ENCODE data around the gene MYADM.

The MYADM gene

GRCh38 chr19:53884256-53884655 is 16.6 kb downstream of the MYADM start:
- H3K4me3 ChIP-seq (replicated peaks; ENCODE audit: insufficient read depth, low read length): no peak overlapping the region
- peaks cover 40% of the 10 kb centered on the region for H3K27me3 ChIP-seq (ENCODE audit: insufficient read depth, poor library complexity, severe bottlenecking)
- no peak overlapping the region for H3K27ac ChIP-seq (replicated peaks)
- no peak for DNase-seq (ENCODE audit: low read depth in 1 of 2, low spot score in 1 of 2)
- TF ChIP-seq, protein P1, sequence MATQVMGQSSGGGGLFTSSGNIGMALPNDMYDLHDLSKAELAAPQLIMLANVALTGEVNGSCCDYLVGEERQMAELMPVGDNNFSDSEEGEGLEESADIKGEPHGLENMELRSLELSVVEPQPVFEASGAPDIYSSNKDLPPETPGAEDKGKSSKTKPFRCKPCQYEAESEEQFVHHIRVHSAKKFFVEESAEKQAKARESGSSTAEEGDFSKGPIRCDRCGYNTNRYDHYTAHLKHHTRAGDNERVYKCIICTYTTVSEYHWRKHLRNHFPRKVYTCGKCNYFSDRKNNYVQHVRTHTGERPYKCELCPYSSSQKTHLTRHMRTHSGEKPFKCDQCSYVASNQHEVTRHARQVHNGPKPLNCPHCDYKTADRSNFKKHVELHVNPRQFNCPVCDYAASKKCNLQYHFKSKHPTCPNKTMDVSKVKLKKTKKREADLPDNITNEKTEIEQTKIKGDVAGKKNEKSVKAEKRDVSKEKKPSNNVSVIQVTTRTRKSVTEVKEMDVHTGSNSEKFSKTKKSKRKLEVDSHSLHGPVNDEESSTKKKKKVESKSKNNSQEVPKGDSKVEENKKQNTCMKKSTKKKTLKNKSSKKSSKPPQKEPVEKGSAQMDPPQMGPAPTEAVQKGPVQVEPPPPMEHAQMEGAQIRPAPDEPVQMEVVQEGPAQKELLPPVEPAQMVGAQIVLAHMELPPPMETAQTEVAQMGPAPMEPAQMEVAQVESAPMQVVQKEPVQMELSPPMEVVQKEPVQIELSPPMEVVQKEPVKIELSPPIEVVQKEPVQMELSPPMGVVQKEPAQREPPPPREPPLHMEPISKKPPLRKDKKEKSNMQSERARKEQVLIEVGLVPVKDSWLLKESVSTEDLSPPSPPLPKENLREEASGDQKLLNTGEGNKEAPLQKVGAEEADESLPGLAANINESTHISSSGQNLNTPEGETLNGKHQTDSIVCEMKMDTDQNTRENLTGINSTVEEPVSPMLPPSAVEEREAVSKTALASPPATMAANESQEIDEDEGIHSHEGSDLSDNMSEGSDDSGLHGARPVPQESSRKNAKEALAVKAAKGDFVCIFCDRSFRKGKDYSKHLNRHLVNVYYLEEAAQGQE (IDR thresholded peaks at IDR 0.05; ENCODE audit: insufficient replicate concordance, low read depth): no peak
- no peak for TF ChIP-seq GABPA (IDR thresholded peaks at IDR 0.05; ENCODE audit: low read depth)
- no peak for TF ChIP-seq SPI1 (IDR thresholded peaks at IDR 0.05; ENCODE audit: borderline replicate concordance, low read depth)
- TF ChIP-seq, protein P2, sequence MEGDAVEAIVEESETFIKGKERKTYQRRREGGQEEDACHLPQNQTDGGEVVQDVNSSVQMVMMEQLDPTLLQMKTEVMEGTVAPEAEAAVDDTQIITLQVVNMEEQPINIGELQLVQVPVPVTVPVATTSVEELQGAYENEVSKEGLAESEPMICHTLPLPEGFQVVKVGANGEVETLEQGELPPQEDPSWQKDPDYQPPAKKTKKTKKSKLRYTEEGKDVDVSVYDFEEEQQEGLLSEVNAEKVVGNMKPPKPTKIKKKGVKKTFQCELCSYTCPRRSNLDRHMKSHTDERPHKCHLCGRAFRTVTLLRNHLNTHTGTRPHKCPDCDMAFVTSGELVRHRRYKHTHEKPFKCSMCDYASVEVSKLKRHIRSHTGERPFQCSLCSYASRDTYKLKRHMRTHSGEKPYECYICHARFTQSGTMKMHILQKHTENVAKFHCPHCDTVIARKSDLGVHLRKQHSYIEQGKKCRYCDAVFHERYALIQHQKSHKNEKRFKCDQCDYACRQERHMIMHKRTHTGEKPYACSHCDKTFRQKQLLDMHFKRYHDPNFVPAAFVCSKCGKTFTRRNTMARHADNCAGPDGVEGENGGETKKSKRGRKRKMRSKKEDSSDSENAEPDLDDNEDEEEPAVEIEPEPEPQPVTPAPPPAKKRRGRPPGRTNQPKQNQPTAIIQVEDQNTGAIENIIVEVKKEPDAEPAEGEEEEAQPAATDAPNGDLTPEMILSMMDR (IDR thresholded peaks at IDR 0.05; ENCODE audit: insufficient read depth, low read length): no peak
- no peak for TF ChIP-seq POLR2AphosphoS5 (IDR thresholded peaks at IDR 0.05; ENCODE audit: low read depth)

GRCh38 chr19:53885036-53885435 is 17.4 kb downstream of the MYADM start:
- no peak for DNase-seq (ENCODE audit: low read depth in 1 of 2, low spot score in 1 of 2)
- no peak overlapping the region for H3K27ac ChIP-seq (replicated peaks)
- H3K27me3 ChIP-seq (ENCODE audit: insufficient read depth, poor library complexity, severe bottlenecking): peaks cover 35% of the 10 kb centered on the region
- TF ChIP-seq GABPA (IDR thresholded peaks at IDR 0.05; ENCODE audit: low read depth) (no peak), POLR2AphosphoS5 (IDR thresholded peaks at IDR 0.05; ENCODE audit: low read depth) (no peak), SPI1 (IDR thresholded peaks at IDR 0.05; ENCODE audit: borderline replicate concordance, low read depth) (no peak)
- TF ChIP-seq, protein P1 (IDR thresholded peaks at IDR 0.05; ENCODE audit: insufficient replicate concordance, low read depth): no peak
- TF ChIP-seq, protein P2 (IDR thresholded peaks at IDR 0.05; ENCODE audit: insufficient read depth, low read length): no peak
- H3K4me3 ChIP-seq (replicated peaks; ENCODE audit: insufficient read depth, low read length): no peak overlapping the region

DNA sequence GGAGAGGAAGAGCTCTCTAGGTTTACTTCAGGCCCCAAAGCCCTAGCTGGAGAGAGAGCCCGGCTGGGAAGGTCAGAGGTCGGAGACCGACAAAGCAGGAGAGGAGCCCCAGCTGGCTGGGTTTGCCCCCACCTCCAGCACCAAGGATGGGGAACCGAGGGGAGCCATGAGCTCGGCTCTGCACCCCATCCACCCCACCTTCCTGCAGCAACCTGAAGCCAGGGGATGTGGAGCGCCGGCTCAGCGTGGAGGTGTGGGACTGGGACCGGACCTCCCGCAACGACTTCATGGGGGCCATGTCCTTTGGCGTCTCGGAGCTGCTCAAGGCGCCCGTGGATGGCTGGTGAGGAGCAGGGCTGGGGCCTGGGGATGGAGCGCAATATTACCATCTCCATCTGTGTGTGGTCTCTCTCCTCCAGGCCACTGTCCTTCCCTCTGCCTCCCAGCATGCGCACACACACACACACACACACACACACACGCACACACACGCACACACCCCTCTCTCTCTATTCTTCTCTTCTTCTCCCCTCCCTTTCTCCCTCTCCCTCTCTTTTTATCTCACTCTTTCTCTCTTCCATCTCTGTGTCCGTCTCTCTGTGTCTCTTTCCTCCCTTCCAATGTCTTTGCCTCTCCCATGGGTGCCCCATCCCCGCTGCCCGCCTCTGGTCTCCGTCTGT is 24.8 kb downstream of the MYADM start:
- Histone ChIP-seq H3K27ac (replicated peaks) (no peak overlapping the region), H3K4me3 (replicated peaks; ENCODE audit: insufficient read depth, low read length) (no peak overlapping the region), H3K27me3 (ENCODE audit: insufficient read depth, poor library complexity, severe bottlenecking) (no peaks in the 10 kb centered on the region)
- DNase-seq (ENCODE audit: low read depth in 1 of 2, low spot score in 1 of 2): no peak
- TF ChIP-seq SPI1 (IDR thresholded peaks at IDR 0.05; ENCODE audit: borderline replicate concordance, low read depth): no peak
- no peak for TF ChIP-seq GABPA (IDR thresholded peaks at IDR 0.05; ENCODE audit: low read depth)
- no peak for TF ChIP-seq POLR2AphosphoS5 (IDR thresholded peaks at IDR 0.05; ENCODE audit: low read depth)
- TF ChIP-seq, protein P1 (IDR thresholded peaks at IDR 0.05; ENCODE audit: insufficient replicate concordance, low read depth): no peak
- TF ChIP-seq, protein P2 (IDR thresholded peaks at IDR 0.05; ENCODE audit: insufficient read depth, low read length): no peak
